GM21786 (cell line): ENCODE data around the gene RB1.
"Not testable (repeated sequence)": the region's sequence is repeated elsewhere in the genome, so short reads cannot be mapped to it uniquely, and the experiment has no call there.

Experiments used
- ATAC-seq: cut with Tn5 transposase; IDR thresholded peaks from one replicate; pipeline ENCODE4 v1.9.1; 2021; ENCODE audit not compliant: unreplicated experiment

The RB1 gene

GRCh38 chr13:48404952-48405351, 101.4 kb downstream of the RB1 start:
- no peak for ATAC-seq

DNA sequence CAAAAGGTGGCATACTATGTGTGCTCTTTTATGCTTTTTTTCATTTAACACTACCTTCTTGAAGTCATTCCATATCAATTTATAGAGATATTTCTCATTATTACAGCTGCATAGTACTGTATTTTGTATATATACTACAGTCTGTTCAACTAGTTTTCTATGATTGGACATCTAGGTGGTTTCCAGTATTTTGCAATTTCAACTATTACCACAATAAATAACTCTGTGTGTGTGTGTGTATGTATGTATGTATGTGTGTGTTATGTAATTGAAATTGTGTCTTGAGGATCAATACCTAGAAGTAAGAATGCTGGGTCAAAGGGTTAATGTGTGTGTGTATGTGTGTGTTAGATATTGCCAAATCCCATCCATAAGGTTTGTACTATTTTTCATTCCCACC, 102.3 kb downstream of the RB1 start:
- no peak for ATAC-seq

DNA sequence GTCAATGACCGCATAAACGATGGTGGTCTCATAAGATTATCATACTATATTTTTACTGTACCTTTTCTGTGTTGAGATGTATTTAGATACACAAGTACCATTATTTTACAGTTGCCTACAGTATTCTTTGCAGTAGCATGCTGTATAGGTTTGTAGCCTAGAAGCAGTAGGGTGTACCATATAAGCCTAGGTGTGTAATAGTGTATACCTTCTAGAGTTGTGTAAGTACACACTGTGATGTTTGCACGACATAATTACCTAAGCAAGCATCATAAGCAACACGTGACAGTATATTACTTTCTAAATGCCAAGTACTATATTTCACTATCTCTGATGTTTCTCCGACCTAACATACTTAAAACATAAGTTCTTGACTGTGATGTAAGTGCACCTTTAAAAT, 106.6 kb downstream of the RB1 start:
- no peak for ATAC-seq

DNA sequence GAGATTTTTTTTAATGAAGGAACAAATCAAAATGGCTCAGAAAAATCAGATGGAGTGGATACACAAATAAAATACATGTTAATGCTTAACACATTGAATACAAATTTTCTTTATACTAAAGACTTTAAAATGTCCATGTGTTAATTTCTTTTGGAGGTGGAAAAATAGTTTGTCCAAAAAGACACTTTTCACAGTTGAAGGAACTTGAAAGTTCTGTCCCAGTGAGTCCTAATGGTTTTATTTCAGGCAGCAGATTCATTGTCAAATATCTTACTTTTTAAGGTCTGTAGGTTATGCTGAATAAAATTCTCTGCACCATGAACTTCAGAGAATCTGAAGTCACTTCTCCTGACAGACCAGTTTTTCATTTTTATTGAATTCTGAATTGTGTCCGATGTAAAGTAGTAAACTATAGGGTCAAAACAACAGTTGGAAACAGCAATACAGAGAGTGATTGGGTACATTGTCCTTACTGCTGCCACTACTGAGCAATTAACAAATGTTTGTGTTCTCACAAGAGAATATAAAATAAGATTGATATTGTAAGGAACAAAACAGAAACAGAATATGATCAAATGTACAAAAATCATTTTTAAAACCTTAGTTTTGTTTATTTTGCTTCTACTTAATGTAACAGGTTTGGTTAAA, 107.7 kb downstream of the RB1 start:
- no peak for ATAC-seq

DNA sequence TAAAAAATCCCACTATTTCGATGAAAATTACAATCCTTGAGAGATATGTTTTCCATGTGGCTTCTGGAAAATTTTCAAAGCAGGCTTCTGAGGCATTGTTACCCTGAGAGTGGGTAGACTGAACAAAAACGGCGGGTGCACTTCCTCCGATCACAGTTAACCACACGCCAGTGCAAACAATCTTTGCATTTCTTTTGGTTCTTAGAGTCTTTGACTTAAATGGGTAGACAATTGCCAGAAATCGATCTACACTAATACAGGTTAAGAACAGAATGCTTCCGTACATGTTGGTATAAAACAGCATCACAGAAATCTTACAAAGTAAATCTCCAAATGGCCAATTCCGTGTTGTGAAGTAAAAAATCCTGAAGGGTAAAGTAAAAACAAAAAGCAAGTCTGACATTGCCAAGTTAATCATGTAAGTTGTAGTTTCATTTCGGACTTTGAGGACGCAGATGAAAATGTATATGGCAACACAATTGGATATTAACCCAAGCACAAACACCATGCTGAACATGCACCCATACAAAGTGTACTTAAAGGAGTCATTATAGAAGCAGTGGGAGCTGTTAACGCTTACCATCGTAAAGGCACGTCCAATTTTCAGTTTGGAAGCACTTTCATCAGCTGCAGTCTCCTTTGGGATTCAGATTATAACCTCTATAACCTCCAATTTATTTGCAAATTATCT, 108.4 kb downstream of the RB1 start:
- no peak for ATAC-seq

DNA sequence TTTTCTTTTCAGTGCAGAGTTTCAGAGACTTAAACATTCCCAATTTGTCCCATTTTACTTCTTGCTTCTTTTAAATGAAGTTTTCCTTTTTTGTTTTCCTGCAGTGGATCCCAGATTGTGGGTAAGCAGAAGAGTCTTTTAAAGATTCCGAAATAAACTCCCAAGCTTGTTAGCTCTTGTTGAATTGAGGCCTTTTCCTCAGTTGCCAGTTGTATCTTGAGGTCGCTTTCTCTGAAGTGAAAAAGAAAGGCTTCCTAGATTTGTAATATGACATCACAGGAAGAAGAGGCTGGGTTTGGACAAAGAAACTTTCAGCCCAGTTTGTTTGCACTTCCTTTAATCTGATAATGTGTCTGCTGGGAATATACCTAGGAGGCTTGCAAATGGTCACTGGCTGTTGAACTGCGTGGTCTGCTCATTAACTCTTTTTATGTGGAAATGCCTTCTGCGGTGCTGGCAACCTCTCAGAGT, 109.4 kb downstream of the RB1 start, which contains the start of gene LPAR6:
Gene LPAR6, minus strand, starts transcription at position 233 of the 471 bp plus-strand sequence. CDS start 690 bp downstream, outside the sequence.
- ATAC-seq, result no peak

DNA sequence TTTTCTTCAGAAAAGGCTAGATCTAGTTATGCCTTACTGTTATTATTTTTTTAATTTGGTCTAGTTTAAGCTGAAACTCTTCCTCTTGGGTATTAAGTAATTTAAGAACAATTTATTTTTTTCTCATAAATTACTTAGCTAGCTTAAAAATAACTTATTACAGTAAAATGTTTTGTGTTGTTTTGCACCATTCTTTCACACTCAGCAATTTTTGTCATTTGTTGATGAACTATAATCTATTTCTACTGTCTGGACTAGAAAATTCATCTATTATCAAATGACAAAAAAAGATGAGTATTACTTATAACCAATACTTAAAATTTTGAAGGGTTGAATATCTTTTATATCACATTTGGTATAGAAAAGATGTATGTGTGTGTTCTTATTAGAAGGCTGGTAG, 111.0 kb downstream of the RB1 start:
- ATAC-seq, result no peak

DNA sequence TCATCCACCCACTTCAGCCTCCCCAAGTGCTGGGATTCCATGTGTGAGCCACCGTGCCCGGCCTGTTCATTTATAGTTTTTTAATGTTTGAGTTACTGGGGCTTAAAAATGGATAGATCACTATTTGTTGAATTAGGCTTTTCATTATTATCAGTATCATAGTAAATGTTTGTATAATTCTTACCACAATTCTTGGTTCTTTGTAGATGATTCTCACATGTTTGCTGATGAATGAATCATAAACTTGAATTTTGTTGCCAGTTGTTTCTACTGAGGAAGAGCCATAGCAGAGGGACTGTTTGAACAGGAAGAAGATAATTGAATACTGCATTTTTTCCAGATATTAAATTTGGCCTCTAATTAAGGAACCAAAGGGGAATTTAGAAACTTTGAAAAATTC, 112.0 kb downstream of the RB1 start:
- no peak for ATAC-seq

DNA sequence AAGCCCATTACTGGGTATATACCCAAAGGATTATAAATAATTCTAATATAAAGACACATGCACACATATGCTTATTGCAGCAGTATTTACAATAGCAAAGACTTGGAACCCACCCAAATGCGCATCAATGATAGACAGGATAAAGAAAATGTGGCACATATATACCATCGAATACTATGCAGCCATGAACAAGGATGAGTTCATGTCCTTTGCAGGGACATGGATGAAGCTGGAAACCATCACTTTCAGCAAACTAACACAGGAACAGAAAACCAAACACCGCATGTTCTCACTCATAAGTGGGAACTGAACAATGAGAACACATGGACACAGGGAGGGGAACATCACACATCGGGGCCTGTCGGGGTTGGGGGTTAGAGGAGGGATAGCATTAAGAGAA, 118.5 kb downstream of the RB1 start:
- not testable (repeated sequence) for ATAC-seq

DNA sequence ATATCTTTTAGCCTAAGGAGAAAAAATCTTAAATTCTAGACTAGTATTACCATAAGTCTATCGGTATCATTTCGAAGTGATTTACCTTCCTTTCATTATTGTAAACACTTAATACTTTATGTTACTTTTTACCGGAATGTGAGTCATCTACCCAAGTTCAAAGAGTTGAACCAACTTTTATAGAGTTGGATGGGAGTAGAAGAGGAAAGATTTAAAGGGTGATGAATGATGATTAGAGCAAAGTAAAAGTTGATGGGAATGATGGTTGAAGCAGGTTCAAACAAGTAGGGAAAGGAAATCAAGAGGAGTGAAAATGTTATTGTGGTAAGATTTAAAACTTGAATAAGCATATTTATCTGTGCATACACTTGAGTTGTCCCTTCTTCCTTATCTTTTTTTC, 120.7 kb downstream of the RB1 start:
- no peak for ATAC-seq

GRCh38 chr13:48426052-48426451, 122.5 kb downstream of the RB1 start:
- no peak for ATAC-seq

DNA sequence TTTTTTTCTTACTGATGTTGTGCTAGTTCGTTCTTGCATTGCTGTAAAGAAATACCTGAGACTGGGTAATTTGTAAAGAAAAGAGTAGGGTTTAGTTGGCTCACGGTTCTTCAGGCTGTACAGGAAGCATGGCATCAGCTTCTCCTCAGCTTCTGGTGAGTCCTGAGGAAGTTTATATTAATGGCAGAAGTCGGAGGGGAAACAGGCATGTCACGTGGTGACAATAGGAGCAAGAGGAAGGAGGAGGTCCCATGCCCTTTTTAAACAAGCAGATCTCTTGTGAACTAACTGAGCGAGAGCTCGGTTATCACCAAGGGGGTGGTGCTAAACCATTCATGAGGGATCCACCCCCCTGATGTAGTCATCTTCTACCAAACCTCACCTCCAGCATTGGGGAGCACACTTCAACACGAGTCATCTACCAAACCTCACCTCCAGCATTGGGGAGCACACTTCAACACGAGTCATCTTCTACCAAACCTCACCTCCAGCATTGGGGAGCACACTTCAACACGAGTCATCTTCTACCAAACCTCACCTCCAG, 123.3 kb downstream of the RB1 start:
- not testable (repeated sequence) for ATAC-seq

- ATAC-seq, result no peak
These were observed 125.5 kb downstream of the RB1 start for GRCh38 chr13:48429036-48429435.

DNA sequence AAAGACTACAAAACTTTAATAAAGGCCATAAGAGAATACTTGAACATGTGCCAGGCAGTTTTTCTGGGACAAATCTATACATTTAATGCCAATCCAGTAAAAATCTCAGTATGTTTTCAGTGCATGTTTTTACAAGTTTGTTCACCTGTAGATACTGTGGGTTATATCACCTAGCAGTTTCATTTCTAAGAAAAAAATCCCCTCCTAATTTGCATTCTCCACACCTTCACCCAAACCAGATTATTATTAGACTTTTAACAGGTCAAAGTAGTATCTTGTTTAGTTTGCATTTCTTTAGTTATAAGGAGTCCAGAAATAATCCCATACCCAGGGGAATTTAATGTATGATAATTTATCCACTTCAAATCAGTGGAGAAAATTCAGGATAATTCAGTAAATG, 126.3 kb downstream of the RB1 start:
- peak; percentile 47 for ATAC-seq

DNA sequence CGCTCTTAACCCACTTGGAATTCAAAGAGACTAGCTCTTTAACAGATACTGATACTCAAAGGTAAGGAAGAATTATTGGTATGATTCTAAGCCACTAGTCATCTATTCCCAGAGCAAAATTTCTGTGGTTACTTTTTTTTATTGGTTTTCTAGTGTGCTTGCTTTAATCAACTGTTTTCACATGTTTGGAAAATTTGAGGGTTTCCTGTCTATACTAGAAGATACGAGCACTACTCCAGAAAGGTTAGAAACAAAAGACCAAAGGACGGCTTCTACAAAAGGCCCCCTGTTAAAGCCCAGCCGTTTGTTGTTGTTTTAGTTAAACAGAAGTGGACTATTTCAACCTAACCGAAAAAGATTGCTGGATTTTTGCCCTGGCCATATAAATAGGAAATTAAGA, 127.9 kb downstream of the RB1 start:
- ATAC-seq, result no peak

DNA sequence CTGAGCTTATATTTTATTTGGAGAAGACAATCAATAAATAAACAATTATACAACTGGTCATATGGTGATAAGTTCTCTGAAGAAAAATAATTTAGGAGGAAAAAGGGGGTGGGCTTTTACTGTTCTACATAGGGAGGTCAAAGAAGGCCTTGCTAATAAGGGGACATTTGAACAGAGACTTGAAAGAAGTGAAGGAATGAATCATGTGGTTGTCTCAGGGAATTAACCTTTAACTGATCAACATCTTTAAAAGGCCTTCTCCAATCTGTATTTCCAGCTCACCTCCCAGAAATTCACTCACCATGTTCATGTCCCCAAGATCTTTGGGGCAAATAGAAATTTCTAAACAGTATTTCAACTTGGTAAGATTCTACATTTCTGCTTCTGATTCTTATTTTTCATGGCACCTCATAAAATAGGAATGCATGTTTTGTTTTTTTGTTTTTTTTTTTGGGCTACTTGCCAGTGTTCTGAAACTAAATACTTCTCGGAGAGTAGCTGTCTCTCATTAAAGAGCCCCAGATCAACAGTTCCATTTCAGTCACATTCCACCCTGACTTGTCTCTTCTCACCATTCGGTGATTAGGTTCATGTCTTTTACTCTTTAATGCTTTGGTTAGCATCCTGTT, 128.6 kb downstream of the RB1 start:
- ATAC-seq, result no peak

DNA sequence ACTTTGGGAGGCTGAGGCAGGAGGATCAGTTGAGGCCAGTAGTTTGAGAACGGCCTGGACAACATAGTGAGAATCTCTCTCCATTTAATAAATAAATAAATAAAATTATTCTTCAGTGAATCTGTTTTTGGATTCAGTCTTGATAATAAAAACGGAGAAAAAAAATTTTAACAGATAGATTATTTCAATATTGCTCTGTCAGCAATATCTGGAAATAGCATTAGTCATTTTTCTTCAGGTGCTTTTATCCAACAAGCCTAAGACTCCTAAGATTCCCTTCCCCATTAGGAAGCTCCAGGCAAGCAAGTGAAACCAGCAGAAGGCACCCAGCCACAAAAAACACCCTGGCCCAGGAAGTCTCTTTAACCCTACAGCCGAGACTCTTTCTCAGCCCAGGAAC, 130.6 kb downstream of the RB1 start:
- ATAC-seq, result no peak

DNA sequence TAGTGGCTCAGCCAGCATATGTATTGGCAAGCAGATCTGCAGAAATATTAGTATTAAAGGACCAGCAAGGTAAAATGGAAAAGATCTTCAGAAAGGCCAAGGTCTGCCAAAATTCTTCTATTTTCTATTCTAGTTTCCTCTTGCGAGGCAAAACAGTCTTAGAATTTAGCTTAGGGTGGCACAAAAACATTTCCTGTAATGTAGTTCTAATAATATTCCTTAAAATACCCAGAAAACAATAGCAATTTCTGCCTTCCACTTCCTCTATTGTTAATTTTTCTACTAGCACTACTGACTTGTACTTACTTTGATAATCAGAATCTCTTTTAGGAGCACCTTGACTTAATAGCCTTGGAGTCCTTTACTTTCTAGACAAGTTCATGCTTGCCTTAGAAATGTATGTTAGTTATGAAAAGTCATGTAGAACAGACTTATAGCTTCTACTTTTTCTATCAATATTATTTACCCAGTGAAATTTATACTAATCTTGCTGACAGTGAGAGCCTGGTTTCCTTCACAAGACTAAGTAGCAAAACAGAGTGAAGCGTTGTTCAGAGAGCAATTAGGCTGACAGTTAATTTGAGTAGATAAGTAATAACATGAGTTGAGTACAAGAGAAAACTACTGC, 133.2 kb downstream of the RB1 start:
- ATAC-seq, result no peak

GRCh38 chr13:48437371-48437770, 133.8 kb downstream of the RB1 start:
- ATAC-seq, result no peak

GRCh38 chr13:48443442-48444208, 140.1 kb downstream of the RB1 start:
- no peak for ATAC-seq

GRCh38 chr13:48446464-48446863, 142.9 kb downstream of the RB1 start:
- ATAC-seq, result no peak
